WI38 (cell line): Measurements from ENCODE around the gene SEMA3C.

Experiments used
- H3K4me3 ChIP-seq: 2 replicates; pipeline ENCODE4 v1.5.1; 2011; ENCODE audit warnings: low read depth, mild to moderate bottlenecking, control low read depth, low read length
- CTCF ChIP-seq: IDR thresholded peaks from 2 replicates; pipeline ENCODE4 v1.5.1; 2012; ENCODE audit warnings: low read depth, mild to moderate bottlenecking, control low read depth, low read length

SEMA3C gene

GRCh38 chr7:80721883-80722615, 196.8 kb downstream of the SEMA3C start:
- no peak overlapping the region for H3K4me3 ChIP-seq
- no peak for TF ChIP-seq CTCF

DNA sequence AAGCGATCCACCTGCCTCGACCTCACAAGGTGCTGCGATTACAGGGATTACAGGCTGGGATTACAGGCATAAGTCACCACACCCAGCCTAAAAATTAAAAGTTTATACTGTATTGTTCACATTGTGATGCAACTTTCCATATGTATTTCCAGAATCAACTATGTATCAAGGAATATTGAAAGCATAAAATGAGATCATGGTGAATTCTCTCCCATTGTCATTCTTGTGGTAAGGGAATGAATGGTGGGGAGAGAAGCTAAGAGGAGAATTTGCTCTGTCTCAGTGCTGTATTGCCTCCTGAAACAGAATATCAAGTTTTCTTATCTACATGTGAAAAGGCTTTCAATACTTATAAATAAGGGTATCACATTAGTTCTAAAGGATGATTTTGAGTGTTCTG, 198.7 kb downstream of the SEMA3C start:
- TF ChIP-seq CTCF: no peak
- H3K4me3 ChIP-seq: no peak overlapping the region

GRCh38 chr7:80719261-80719660, 199.6 kb downstream of the SEMA3C start:
- no peak overlapping the region for H3K4me3 ChIP-seq
- TF ChIP-seq CTCF: no peak

DNA sequence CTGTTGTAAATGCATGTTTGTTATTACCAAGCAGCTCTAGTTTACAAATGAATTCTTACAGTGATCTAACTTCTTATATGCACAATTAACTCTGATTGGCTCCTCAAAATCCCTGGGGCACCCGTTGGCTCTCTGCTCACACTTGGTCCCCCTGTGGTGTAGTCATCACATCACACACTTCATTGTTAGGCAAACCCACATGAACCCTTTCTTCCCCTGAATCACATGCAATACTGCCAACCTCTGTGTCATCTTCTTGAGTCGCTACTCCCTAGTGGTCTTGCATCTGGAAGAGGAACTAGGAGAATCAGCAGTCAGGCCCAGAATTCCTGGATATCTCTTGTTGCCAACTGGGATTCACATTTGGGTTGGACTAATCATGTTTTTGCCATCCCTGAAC, 207.3 kb downstream of the SEMA3C start:
- TF ChIP-seq CTCF: no peak
- H3K4me3 ChIP-seq: no peak overlapping the region

GRCh38 chr7:80708123-80708522, 210.7 kb downstream of the SEMA3C start:
- no peak for TF ChIP-seq CTCF
- H3K4me3 ChIP-seq: no peak overlapping the region

GRCh38 chr7:80707318-80707717, 211.5 kb downstream of the SEMA3C start:
- TF ChIP-seq CTCF: no peak
- H3K4me3 ChIP-seq: no peak overlapping the region

GRCh38 chr7:80705130-80705781, 213.6 kb downstream of the SEMA3C start:
- no peak for TF ChIP-seq CTCF
- H3K4me3 ChIP-seq: no peak overlapping the region
